GM20000 (cell line): ENCODE results near the gene PITX1.

Experiments
- DNase-seq: peaks from one replicate; pipeline ENCODE4 v3.0.0; 2012; ENCODE audit warnings: low spot score
- CTCF ChIP-seq: IDR thresholded peaks from 2 replicates; pipeline ENCODE4 v1.5.1; 2012; ENCODE audit warnings: mild to moderate bottlenecking, control low read depth; ENCODE audit errors: extremely low read depth, missing control alignments

The PITX1 gene

GRCh38 chr5:135060021-135060420 is 26.0 kb upstream of the PITX1 start:
- no peak for DNase-seq
- TF ChIP-seq CTCF, result no peak

- no peak for DNase-seq
- no peak for TF ChIP-seq CTCF
These were observed 25.2 kb upstream of the PITX1 start for GRCh38 chr5:135059000-135059923.

GRCh38 chr5:135058331-135058732 is 24.3 kb upstream of the PITX1 start:
- DNase-seq, result no peak
- TF ChIP-seq CTCF, result no peak

- no peak for TF ChIP-seq CTCF
These were observed 23.2 kb upstream of the PITX1 start for GRCh38 chr5:135057233-135057632.

GRCh38 chr5:135056316-135057030 is 22.4 kb upstream of the PITX1 start:
- TF ChIP-seq CTCF, result no peak
- no peak for DNase-seq

More at GRCh38 chr5:135057233-135057632, 23.2 kb upstream of the PITX1 start:
- no peak for DNase-seq

GRCh38 chr5:135055396-135055795 is 21.4 kb upstream of the PITX1 start:
- no peak for TF ChIP-seq CTCF
- DNase-seq, result no peak

- TF ChIP-seq CTCF, result no peak
- DNase-seq, result no peak
These were observed 20.5 kb upstream of the PITX1 start for GRCh38 chr5:135054546-135054945.
